Keratinocyte (primary cell): Measurements from ENCODE around the gene CTNNA3. TPM values are rescaled to one million over a fixed set of nuclear protein-coding genes. Genes with fewer than 3 reads are reported as not detected.

Experiments
- DNase-seq: peaks from one replicate; pipeline ENCODE4 v3.0.0-alpha.2; 2011; ENCODE audit warnings: low read depth, missing footprints, low spot score
- FAIRE-seq: peaks from 2 replicates; lab custom pipeline; 2011; peaks lifted over from hg19 to GRCh38; lab: Jason Lieb, UNC
- H2AFZ ChIP-seq: 2 replicates; pipeline ENCODE4 v1.6.0; 2012; ENCODE audit warnings: low read length, control low read depth, inconsistent platforms; ENCODE audit not compliant: control insufficient read depth
- H3K27ac ChIP-seq: 2 replicates; pipeline ENCODE4 v1.5.1; 2011; ENCODE audit warnings: low read length; ENCODE audit not compliant: control insufficient read depth, insufficient read depth
- H3K27me3 ChIP-seq: 3 replicates; pipeline ENCODE4 v1.6.0; 2011; ENCODE audit warnings: low read length; ENCODE audit not compliant: control insufficient read depth, insufficient read depth; ENCODE audit errors: extremely low read depth
- H3K36me3 ChIP-seq, 2 experiments: 2 replicates in 1 of 2; 3 replicates in 1 of 2; pipeline ENCODE4 v1.5.1; 2011; ENCODE audit warnings: low read length in 2 of 2, mild to moderate bottlenecking in 1 of 2; ENCODE audit not compliant: control insufficient read depth in 2 of 2, insufficient read depth in 2 of 2; ENCODE audit errors: extremely low read depth in 1 of 2
- H3K4me1 ChIP-seq: 3 replicates; pipeline ENCODE4 v1.5.1; 2011; ENCODE audit warnings: low read length; ENCODE audit not compliant: control insufficient read depth, insufficient read depth; ENCODE audit errors: extremely low read depth
- H3K4me2 ChIP-seq: 3 replicates; pipeline ENCODE4 v1.6.0; 2011; ENCODE audit warnings: low read depth, low read length; ENCODE audit not compliant: control insufficient read depth, insufficient read depth; ENCODE audit errors: extremely low read depth
- H3K4me3 ChIP-seq, 3 experiments: fragments of 200-600 bp in 1 of 3; sonication (generic) in 1 of 3; 2 replicates in 2 of 3; 3 replicates in 1 of 3; pipeline ENCODE4 v1.5.1; 2011 to 2016; ENCODE audit warnings: low read length in 3 of 3, mild to moderate bottlenecking in 3 of 3, control low read depth in 2 of 3, inconsistent platforms in 1 of 3, low read depth in 1 of 3, mixed read lengths in 1 of 3, mixed run types in 1 of 3, moderate library complexity in 1 of 3; ENCODE audit not compliant: control insufficient read depth in 2 of 3, insufficient read depth in 2 of 3; ENCODE audit errors: extremely low read depth in 1 of 3
- H3K79me2 ChIP-seq: 2 replicates; pipeline ENCODE4 v1.6.0; 2012; ENCODE audit warnings: low read length; ENCODE audit not compliant: control insufficient read depth, insufficient read depth
- H3K9ac ChIP-seq: 3 replicates; pipeline ENCODE4 v1.6.0; 2011; ENCODE audit warnings: low read length; ENCODE audit not compliant: control insufficient read depth, insufficient read depth; ENCODE audit errors: extremely low read depth
- H3K9me1 ChIP-seq: 3 replicates; pipeline ENCODE4 v1.6.0; 2011; ENCODE audit warnings: low read length; ENCODE audit not compliant: control insufficient read depth, insufficient read depth; ENCODE audit errors: extremely low read depth
- H3K9me3 ChIP-seq: 2 replicates; pipeline ENCODE4 v1.5.1; 2012; ENCODE audit warnings: low read depth, low read length; ENCODE audit not compliant: control insufficient read depth
- H4K20me1 ChIP-seq: 3 replicates; pipeline ENCODE4 v1.6.0; 2011; ENCODE audit warnings: low read length; ENCODE audit not compliant: control insufficient read depth, insufficient read depth; ENCODE audit errors: extremely low read depth
- CTCF ChIP-seq, 3 experiments: IDR thresholded peaks in 1 of 3; conservative IDR thresholded peaks in 1 of 3; optimal IDR thresholded peaks in 1 of 3; 2 replicates in 2 of 3; 3 replicates in 1 of 3; pipeline versions ENCODE3 to v1.5.1; 2011; ENCODE audit warnings: low read length in 3 of 3, mild to moderate bottlenecking in 3 of 3, moderate library complexity in 2 of 3, control low read depth in 1 of 3, inconsistent platforms in 1 of 3; ENCODE audit not compliant: insufficient read depth in 2 of 3; ENCODE audit errors: extremely low read depth in 1 of 3
- EZH2 ChIP-seq: IDR thresholded peaks from one replicate; pipeline ENCODE4 v1.6.1; 2012; ENCODE audit warnings: inconsistent platforms, mild to moderate bottlenecking, low read length, moderate library complexity
- dilution Hi-C: fragments of 300-500 bp; cut with MboI; formaldehyde crosslinking; loops from one replicate; pipeline ENCODE4 v1.7.0; 2020; ENCODE audit warnings: low sequenced_read_pairs; ENCODE audit not compliant: extremely low pct_ligation_motif_present
- polyA plus RNA-seq, 5 experiments: library from polyadenylated mRNA; depleted of rRNA in 3 of 5; stranded (reverse) in 3 of 5; stranded (forward) in 1 of 5; unstranded in 1 of 5; fragments of >200 nt; gene quantifications; 1 replicate in 1 of 5; 2 replicates in 3 of 5; 3 replicates in 1 of 5; pipeline versions ENCODE4 v1.2.1 to v1.2.3, GENCODE V29; 2011 to 2012; ENCODE audit warnings: missing spikeins in 2 of 5, low read depth in 1 of 5, low replicate concordance in 1 of 5

CTNNA3 gene
- polyA plus RNA-seq, 1 donor (not counting 4 experiments of a cell fraction or from before 2014, with no cell fraction given), result 0.01 TPM

- Histone ChIP-seq H3K4me1 (no peaks in the 10 kb centered on the region), H3K27ac (no peak overlapping the region), H4K20me1 (no peaks in the 10 kb centered on the region), H3K4me2 (no peak overlapping the region), H3K27me3 (no peaks in the 10 kb centered on the region), H3K36me3 (no peaks in the 10 kb centered on the region), H3K9me1 (no peaks in the 10 kb centered on the region), H2AFZ (no peak overlapping the region), H3K79me2 (no peaks in the 10 kb centered on the region), H3K9me3 (no peaks in the 10 kb centered on the region), H3K9ac (no peak overlapping the region), H3K4me3 (no peak overlapping the region)
- dilution Hi-C loops, result no loop called here
- DNase-seq (no peak), FAIRE-seq (no peak)
- TF ChIP-seq CTCF (optimal IDR thresholded peaks at IDR 0.05 in 1 of 3, IDR thresholded peaks at IDR 0.05 in 1 of 3, conservative IDR thresholded peaks at IDR 0.05 in 1 of 3; ENCODE audit: extremely low read depth in 1 of 3, insufficient read depth in 2 of 3, low read length in 3 of 3) (no peak), EZH2 (no peak)
Observed at GRCh38 chr10:66329147-66329546, 1366.8 kb downstream of the CTNNA3 start.

- no peaks in the 10 kb centered on the region for H3K36me3 ChIP-seq
- H3K4me3 ChIP-seq, result no peak overlapping the region
- H3K27ac ChIP-seq, result no peak overlapping the region
- TF ChIP-seq CTCF (optimal IDR thresholded peaks at IDR 0.05 in 1 of 3, IDR thresholded peaks at IDR 0.05 in 1 of 3, conservative IDR thresholded peaks at IDR 0.05 in 1 of 3; ENCODE audit: extremely low read depth in 1 of 3, insufficient read depth in 2 of 3, low read length in 3 of 3) (no peak), EZH2 (no peak)
- no peak overlapping the region for H2AFZ ChIP-seq
- H3K79me2 ChIP-seq, result no peaks in the 10 kb centered on the region
- H3K9me3 ChIP-seq, result no peaks in the 10 kb centered on the region
- H3K9ac ChIP-seq, result no peak overlapping the region
- FAIRE-seq (no peak), DNase-seq (no peak)
- dilution Hi-C loops, result no loop called here
- no peaks in the 10 kb centered on the region for H3K4me1 ChIP-seq
- no peaks in the 10 kb centered on the region for H4K20me1 ChIP-seq
- no peaks in the 10 kb centered on the region for H3K9me1 ChIP-seq
- H3K4me2 ChIP-seq, result no peak overlapping the region
- no peaks in the 10 kb centered on the region for H3K27me3 ChIP-seq
Observed at GRCh38 chr10:66326876-66327275, 1369.1 kb downstream of the CTNNA3 start.
